HG03135 (cell line): ENCODE measurements around the gene PLXND1.
"Not testable (repeated sequence)": the region's sequence is repeated elsewhere in the genome, so short reads cannot be mapped to it uniquely, and the experiment has no call there.

ENCODE experiments used
- ATAC-seq: cut with Tn5 transposase; IDR thresholded peaks from one replicate; pipeline ENCODE4 v1.9.1; 2021; ENCODE audit warnings: mild to moderate bottlenecking, moderate library complexity; ENCODE audit not compliant: unreplicated experiment

The PLXND1 gene

GRCh38 chr3:129515108-129515820 is 91.2 kb downstream of the PLXND1 start:
- not testable (repeated sequence) for ATAC-seq

DNA sequence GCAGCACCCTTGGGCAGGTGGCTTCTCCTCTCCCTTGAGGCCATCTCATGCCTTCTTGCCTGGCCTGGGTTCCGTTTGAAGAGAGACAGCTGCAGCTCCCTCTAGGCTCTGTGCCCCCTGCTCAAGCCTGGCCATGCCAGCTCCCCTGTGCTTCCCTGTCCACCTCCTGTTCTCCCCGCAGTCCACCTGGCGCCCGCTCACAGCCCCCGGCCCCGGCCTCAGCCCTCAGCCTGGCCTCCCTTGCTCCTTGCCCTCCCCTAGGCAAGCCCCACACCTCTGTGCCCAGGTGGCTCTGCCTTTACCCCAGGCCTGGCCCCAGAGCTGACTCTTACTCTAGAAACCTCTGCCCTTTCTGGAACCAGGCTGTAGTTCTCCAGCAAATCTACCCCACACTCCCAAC is 91.9 kb downstream of the PLXND1 start:
- ATAC-seq = no peak

GRCh38 chr3:129514110-129514509 is 92.4 kb downstream of the PLXND1 start:
- no peak for ATAC-seq

DNA sequence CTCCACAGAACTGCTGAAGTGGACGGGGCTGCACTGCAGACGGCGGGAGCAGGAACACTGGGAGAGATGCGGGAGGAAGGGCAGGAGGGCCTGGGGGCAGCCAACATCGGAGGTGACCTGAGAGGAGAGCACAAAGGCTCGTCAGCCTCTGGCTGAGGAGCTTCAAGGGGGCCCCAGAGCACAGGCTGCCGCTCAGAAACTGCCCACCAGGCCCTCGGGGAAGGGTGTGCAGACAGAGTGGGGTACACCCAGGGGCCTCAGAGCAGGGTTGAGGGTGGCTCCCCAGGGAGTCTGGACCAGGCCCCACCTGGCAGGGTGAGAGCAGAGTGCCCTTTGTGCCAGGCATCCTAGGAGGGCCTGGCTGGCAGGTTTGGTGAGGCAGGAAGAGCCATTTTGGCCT is 92.8 kb downstream of the PLXND1 start:
- no peak for ATAC-seq

- no peak for ATAC-seq
Observed at GRCh38 chr3:129512595-129512994, 93.9 kb downstream of the PLXND1 start.

DNA sequence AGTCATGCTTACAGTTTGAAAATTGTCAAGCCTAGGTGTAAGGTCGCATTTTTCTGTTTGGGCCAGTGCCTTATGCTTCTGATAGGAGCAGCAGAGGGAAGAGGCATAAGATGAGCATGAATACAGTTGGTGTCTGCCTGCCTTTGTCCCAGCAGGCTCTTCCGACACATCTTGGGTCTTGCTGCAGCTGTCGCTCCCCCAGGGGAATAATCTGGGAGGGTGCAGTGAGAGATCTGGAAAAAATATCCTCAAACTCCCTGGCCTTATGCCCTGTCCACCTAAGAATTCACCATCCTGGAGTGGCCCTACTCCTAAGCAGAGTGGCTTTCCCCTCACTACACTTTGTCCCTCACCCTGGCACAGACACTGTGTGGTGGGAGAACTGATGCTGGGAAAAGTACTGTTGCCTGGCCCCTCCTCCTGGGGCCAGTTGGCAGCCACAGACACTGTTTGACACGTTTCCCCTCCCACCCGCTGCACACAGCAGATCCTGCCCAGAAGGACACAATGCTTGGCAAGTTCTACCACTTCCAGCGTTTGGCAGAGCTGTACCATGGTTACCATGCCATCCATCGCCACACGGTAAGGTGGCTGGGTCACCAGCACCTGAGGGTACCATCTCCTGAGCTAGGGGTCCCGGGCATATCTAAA is 99.2 kb downstream of the PLXND1 start:
- no peak for ATAC-seq

DNA sequence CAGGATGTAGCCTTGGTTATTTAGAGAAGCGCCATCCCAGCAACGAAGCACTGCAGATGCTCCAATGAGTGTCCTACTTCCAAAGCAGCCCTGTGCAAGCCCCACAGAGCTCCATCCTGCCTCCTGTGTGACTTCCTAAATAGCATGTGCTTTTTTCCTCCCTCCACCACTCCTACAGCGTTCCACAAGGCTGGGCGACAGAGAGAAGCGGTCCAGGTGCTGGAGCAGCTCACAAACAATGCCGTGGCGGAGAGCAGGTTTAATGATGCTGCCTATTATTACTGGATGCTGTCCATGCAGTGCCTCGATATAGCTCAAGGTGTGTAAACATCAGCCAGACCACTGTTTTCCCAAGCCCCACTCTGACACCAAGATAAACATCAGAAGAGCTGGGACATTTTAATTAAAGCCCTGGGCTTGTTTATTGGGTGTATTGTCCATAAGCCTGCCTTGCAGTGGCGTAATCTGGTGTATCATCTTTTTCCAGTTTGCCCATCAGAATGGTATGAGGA is 100.2 kb downstream of the PLXND1 start:
- ATAC-seq = no peak

DNA sequence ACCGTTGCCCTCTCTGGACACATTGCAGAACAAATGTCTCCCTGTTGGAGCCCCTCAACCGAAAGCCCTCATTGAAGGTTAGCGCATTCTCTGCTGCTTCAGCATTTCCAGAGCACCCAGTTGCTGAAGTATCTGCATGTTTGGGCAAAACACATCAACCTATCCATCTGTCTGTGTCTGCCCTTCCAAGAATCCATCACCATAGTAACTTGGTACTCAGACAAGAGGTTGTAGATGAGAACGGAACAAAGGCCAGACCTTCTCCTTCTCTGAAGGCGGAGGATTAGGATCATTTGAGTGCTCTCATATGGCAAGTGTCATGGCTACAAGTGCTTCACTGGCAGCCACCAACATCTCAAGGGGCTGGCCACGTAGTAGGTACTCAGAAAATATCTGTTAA is 101.1 kb downstream of the PLXND1 start:
- no peak for ATAC-seq
